GM12872 (cell line): ENCODE data around the gene GINS1.

Experiments
- CTCF ChIP-seq: IDR thresholded peaks from 3 replicates; pipeline ENCODE4 v1.5.1; 2011; ENCODE audit warnings: low read depth, mild to moderate bottlenecking, low read length, moderate library complexity; ENCODE audit not compliant: insufficient read depth

GINS1 gene

GRCh38 chr20:25481235-25481917 lies 73.9 kb downstream of the GINS1 start:
- 0 out of 3 replicates have a peak, but pooled peaks have one; percentile 11 for TF ChIP-seq CTCF

GRCh38 chr20:25481918-25482253 lies 74.4 kb downstream of the GINS1 start:
- TF ChIP-seq CTCF, result no peak

- no peak for TF ChIP-seq CTCF
Measured at GRCh38 chr20:25483431-25484132, 76.1 kb downstream of the GINS1 start.

- TF ChIP-seq CTCF, result peak; percentile 46
Measured at GRCh38 chr20:25484224-25484846, 76.9 kb downstream of the GINS1 start.

GRCh38 chr20:25484911-25485511 lies 77.5 kb downstream of the GINS1 start:
- no peak for TF ChIP-seq CTCF

- TF ChIP-seq CTCF, result no peak
Measured at GRCh38 chr20:25485872-25486271, 78.4 kb downstream of the GINS1 start.

- no peak for TF ChIP-seq CTCF
Measured at GRCh38 chr20:25486377-25486776, 78.9 kb downstream of the GINS1 start.
